GM21515 (cell line): ENCODE measurements around the gene DNAJC1.
"Not testable (repeated sequence)": the region's sequence is repeated elsewhere in the genome, so short reads cannot be mapped to it uniquely, and the experiment has no call there.

ENCODE experiments used
- ATAC-seq: cut with Tn5 transposase; IDR thresholded peaks from one replicate; pipeline ENCODE4 v1.9.1; 2021; ENCODE audit not compliant: unreplicated experiment

Gene DNAJC1

GRCh38 chr10:21831986-21832820 is 171.3 kb downstream of the DNAJC1 start:
- ATAC-seq: no peak

- ATAC-seq: no peak
Observed at GRCh38 chr10:21830037-21830436, 173.5 kb downstream of the DNAJC1 start.

- ATAC-seq: no peak
Observed at GRCh38 chr10:21827308-21827707, 176.2 kb downstream of the DNAJC1 start.

- ATAC-seq: no peak
Observed at GRCh38 chr10:21826725-21827124, 176.8 kb downstream of the DNAJC1 start.

- no peak for ATAC-seq
Observed at GRCh38 chr10:21825345-21825744, 178.2 kb downstream of the DNAJC1 start.

- ATAC-seq: no peak
Observed at GRCh38 chr10:21824409-21824808, 179.1 kb downstream of the DNAJC1 start.

- ATAC-seq: no peak
Observed at GRCh38 chr10:21823617-21824016, 179.9 kb downstream of the DNAJC1 start.

- ATAC-seq: not testable (repeated sequence)
Observed at GRCh38 chr10:21822273-21822672, 181.3 kb downstream of the DNAJC1 start.

- ATAC-seq: no peak
Observed at GRCh38 chr10:21820952-21821351, 182.6 kb downstream of the DNAJC1 start.

GRCh38 chr10:21818416-21818815 is 185.1 kb downstream of the DNAJC1 start:
- not testable (repeated sequence) for ATAC-seq

GRCh38 chr10:21814866-21815265 is 188.7 kb downstream of the DNAJC1 start:
- no peak for ATAC-seq

- ATAC-seq: no peak
Observed at GRCh38 chr10:21813946-21814345, 189.6 kb downstream of the DNAJC1 start.

GRCh38 chr10:21811245-21811585 is 192.3 kb downstream of the DNAJC1 start:
- ATAC-seq: no peak

- ATAC-seq: no peak
Observed at GRCh38 chr10:21810582-21811244, 192.8 kb downstream of the DNAJC1 start.

GRCh38 chr10:21808550-21808949 is 195.0 kb downstream of the DNAJC1 start:
- ATAC-seq: no peak

GRCh38 chr10:21807180-21807579 is 196.3 kb downstream of the DNAJC1 start:
- ATAC-seq: no peak

GRCh38 chr10:21803374-21803773 is 200.2 kb downstream of the DNAJC1 start:
- no peak for ATAC-seq

- ATAC-seq: no peak
Observed at GRCh38 chr10:21801609-21802008, 201.9 kb downstream of the DNAJC1 start.

- no peak for ATAC-seq
Observed at GRCh38 chr10:21797984-21798765, 205.4 kb downstream of the DNAJC1 start.

GRCh38 chr10:21797533-21797932 is 206.0 kb downstream of the DNAJC1 start:
- ATAC-seq: no peak

- ATAC-seq: no peak
Observed at GRCh38 chr10:21791276-21791675, 212.3 kb downstream of the DNAJC1 start.

- ATAC-seq: no peak
Observed at GRCh38 chr10:21776883-21777282, 226.6 kb downstream of the DNAJC1 start.
